HG03159 (cell line): Measurements from ENCODE around the gene GDF7.
A peak's percentile ranks its signal among the peaks of the same experiment; 100 is the strongest.

ENCODE experiments used
- ATAC-seq: cut with Tn5 transposase; IDR thresholded peaks from one replicate; pipeline ENCODE4 v1.9.1; 2021; ENCODE audit warnings: mild to moderate bottlenecking, moderate library complexity; ENCODE audit not compliant: unreplicated experiment

GDF7 gene

DNA sequence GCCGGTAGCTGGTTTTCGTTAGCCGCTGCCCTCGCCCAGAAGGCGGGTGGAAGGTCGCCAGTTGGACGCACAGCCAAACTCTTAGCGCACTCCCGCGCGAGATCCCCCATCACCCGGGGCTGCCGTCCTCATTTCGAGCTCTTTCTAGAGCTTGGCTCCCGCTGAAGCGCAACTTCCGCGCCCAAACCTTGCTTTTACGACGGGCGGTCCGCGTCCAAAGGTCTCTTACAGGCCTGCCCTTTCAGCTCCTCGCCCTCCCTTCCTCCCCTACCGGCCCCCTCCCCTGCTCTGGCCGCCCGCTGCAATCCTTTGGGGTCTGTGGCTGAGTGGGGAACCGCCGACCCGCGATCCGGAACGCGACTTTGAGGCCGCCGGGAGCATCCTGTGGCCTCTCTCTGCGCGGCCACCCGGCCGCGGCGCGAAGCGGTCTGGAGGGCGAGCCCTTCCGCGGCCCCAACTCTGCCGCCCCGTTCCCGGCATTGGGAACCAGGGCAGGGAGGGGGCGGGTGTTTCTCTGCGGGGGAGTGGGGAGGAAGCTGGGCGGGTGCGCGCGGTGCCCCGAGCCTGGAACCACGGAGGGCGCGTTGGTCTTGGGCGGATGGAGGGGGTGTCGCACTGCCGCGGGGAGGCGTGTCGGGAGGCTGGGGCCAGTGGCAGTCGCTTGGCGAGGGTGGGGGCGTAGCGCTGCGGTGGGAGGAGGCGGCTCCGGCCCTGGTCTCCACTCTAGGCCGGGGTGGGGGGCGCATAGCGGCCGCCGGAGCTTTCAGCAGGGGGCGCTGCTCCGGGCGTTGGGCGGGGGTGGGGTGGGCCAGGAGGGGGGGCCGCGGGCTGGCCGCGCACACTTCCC lies at the start of gene GDF7:
TSS of gene GDF7 (plus strand) at position 841 of the 847 bp plus-strand sequence. CDS start 96 bp downstream, outside the sequence.
- peak; percentile 30 for ATAC-seq

DNA sequence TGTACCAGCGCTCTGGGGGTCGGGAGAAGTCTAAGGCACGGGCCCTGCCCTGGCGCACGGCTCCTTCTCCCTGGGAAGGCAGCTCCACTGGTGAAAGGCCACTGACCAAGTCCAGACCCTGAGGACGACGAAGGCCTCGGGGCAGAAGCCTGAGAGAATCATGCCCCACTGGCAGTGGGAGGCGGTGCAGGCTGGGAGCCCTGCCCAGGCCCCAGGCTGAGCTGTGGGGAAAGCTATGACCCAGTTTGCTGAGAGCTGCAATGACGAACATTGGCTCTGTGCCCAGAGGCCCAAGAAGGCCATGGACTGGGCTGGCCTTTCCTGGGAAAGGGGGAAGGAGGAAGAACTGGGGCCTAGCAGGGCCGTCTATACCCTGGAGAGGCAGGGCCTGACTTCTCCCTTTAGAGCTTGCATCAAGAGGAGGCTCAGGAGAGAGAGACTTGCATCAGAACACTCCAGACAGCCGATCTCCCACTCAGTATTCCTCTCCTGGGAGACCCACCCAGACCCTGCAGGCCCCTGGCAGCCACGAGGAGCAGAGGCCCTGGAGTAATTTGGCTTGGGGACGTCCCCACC lies 49.0 kb upstream of the GDF7 start:
- ATAC-seq = no peak

GRCh38 chr2:20618468-20618885 lies 48.5 kb upstream of the GDF7 start:
- ATAC-seq = no peak

DNA sequence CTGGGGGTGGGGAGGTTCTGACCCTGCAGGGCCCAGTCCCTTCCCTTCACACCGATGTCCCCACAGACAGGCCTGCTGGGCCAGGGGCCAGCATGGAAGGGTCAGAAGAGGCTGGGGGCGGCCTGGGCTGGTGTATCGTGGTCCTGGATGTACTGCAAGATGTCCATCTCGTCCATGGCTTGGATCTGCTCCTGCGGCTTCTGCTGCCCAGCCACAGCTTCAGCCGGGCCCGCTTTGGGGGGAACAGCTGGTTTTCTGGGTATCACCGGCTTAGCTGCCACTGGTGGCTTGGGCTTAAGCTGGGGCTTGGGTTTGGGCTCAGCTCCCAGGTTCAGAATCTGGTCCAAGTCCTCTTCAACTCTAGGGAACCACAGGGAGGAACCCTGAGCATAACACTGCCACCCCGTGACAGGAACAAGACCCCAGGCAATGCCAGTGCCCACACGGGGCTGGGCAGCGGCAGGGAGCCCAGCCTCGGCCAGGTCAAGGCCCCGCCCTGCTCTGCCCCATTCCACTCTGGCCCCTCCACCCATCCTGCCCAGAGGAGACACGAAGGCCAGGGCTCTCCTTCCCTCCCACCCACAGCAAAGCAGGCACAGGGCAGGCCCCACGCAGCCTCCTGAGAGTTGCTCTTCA lies 47.9 kb upstream of the GDF7 start:
- no peak for ATAC-seq

DNA sequence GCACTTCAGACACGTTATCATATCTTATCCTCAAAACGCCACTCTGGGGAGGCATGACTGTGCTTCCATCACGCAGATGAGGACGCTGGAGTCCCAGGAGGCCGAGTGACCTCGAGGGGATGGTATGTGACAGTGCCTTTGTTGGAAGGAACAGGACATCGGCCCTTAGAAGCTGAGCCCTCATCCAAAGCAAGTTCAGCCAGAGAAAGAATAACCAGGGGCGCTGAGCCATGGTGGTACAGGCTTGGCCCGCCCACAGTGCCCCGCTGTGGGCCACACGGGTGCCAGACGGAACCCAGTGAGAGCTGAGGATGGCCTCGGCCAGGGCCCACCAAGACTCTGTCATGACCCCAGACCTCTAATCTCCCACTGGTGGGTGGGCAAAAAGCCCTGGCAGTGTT lies 47.3 kb upstream of the GDF7 start:
- ATAC-seq = no peak

DNA sequence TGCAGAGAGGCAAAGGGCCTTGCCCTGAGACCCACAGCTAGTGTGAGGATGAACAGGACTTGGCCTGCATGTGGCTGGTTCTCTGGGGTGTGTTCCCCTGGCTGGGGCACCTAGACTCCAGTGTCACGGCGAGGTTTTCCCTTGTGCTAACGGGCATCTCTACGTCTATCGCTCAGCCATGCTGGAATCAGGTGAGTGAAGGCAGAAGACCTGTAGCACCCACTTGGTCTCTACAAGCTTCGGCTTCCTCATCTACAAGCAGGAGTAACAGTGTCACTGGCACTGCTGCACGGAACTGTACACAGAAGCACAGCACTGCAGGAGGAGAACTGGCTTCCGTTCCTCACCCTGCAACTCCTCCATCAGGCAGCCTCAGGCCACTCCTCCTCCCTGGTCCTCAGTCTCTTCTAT lies 46.7 kb upstream of the GDF7 start:
- no peak for ATAC-seq

- no peak for ATAC-seq
Measured at GRCh38 chr2:20620696-20621365, 46.1 kb upstream of the GDF7 start.

DNA sequence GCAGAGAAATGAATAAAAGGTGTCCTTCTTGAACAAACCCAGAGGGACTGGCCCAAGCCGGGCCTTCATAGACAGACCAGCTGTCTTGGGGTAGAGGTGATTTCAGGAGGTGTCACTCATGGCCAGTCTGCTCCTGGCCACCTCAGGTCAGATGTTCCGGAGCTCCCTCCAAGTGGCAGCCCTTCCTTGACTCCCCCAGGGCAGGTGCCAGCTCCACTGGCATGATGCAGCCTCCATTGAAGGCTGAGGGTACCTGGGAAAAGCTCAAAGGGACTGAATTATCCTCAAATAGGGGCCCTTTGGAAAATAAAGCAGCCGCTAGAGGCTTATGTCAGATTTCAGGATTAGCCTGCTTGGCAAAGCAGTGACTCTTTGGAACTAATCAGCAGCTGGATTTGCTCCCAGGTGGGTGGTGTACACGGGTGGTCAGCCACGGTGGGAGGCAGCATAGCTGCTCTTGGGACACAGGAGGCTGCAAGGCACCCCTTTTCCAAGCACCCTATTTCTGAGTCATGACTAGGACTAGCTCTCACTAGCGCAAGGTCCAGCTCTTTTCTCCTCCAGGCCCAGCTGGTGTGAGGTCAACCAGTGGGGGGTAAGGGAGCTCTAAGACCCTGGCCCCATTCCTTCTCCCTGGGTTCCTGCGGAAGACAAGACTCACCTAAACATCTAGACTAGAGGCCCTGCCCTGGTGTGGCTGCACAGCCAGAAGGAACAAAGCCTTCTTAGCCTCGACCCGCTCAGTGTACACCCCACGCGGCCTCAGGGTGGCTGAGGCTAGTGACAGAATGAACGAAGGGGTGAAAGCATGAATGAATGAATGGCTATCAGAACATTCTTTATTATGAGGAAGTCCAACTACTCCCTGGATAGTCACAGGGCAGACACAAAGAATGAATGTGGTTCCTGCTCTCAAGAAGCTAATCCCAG lies 45.3 kb upstream of the GDF7 start:
- ATAC-seq = no peak

DNA sequence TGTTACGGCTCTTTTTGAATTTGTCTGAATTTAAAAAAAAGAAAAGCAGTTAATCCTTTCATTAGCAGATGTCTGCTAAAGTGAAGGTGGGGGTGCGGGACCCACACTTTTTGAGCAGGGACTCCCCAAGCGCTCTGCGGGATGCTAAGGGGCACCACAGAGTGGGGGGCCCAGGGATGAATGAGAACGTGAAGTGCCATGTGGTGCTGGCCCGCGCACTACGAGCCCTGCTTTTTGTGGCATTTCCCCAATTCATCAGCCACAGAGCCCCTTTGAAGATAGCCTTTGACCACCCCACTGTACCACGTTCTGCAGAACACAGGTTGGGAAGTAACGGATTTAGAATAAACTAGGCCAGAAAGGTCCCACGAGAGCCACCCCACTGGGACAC lies 44.7 kb upstream of the GDF7 start:
- ATAC-seq = no peak

GRCh38 chr2:20622731-20623130 lies 44.2 kb upstream of the GDF7 start:
- ATAC-seq = no peak

DNA sequence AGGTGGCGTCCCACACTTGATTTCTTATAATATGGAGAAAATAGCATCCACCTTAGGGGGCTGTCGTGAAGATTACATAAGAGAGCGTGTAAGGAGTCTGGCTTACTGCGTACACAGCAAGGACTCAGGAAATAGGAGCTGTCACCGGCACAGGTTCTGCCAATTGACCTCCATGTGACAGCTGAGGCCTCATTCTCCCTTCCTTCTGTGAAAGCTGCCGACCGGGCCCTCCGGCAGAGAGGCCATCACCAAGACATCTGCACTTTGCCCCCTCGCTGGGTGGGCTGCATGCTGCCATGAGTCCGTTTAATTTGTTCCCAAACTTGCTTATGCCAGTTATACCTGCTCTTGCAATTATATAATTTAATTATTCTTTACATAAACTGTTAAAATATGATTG lies 43.7 kb upstream of the GDF7 start:
- no peak for ATAC-seq

DNA sequence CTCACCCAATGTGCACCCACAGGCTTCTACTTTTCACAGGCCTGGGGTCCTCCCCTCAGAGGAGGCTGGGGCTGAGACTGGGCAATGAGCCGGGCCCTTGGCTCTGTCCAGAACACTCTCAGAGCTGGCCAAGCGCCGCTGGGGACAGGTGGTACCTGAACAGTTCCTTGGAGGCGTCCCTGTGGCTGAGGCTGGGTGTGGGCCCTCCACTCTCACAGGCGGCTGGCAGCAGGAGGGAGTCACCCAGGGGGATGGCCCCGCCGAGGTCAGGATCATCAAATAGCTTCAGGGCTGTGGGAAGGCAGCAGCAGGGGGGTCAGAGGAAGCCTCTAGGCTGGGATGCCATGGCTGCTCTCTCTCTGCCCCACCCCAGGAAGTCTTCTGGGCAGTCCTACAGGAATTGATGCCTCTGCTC lies 43.2 kb upstream of the GDF7 start:
- ATAC-seq = no peak

GRCh38 chr2:20624156-20624883 lies 42.6 kb upstream of the GDF7 start:
- ATAC-seq = no peak

- no peak for ATAC-seq
Measured at GRCh38 chr2:20624884-20625485, 42.0 kb upstream of the GDF7 start.

GRCh38 chr2:20625491-20626391 lies 41.2 kb upstream of the GDF7 start:
- ATAC-seq = no peak

- no peak for ATAC-seq
Measured at GRCh38 chr2:20626392-20626697, 40.6 kb upstream of the GDF7 start.

DNA sequence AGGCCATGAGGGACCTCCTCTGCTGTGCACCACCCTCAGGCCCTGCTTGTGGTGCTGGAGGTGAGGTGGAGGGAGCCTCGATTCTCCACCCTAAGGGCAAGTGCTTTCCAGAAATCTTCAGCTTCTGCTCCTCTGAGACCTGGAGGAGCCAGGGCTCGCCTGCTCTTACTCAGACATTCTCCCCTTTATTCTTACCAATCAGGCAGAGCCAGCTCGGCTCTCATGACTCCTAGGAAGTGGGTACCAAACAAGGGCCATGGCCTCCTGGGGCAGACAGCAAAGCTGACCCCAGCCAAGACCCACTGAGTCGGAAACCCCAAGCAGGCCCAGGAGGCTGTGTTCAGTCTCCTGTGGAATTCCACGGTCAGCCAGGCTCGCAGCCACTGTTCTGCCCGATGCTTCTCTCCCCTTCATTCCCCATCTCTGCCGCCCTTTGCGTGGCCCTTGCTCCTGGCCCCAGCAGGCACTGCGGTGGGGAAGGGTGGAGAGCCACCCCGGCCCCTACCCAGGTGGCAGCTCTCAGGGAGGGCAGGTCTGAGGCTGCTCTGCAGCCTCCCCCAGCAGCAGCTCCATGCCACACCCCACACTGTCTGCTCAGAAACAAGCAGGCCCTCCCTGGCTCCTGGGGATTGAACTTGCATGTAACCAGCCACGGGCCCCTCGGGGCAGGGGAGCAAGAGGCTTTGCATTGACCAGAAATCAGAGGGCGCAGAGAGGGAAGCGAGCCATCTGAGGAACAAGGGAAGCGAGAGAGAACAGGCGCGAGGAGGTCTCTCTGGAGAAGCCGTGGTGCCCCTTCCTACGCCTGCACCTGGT lies 40.0 kb upstream of the GDF7 start:
- ATAC-seq = no peak
